ENCODE data around the gene SRRM3.
"Not testable (repeated sequence)": the region's sequence is repeated elsewhere in the genome, so short reads cannot be mapped to it uniquely, and the experiment has no call there.

The SRRM3 gene

GRCh38 chr7:76267107-76267893 is 65.6 kb downstream of the SRRM3 start:
- no peak for DNase-seq

GRCh38 chr7:76267894-76268183 is 66.1 kb downstream of the SRRM3 start:
- DNase-seq = no peak

DNA sequence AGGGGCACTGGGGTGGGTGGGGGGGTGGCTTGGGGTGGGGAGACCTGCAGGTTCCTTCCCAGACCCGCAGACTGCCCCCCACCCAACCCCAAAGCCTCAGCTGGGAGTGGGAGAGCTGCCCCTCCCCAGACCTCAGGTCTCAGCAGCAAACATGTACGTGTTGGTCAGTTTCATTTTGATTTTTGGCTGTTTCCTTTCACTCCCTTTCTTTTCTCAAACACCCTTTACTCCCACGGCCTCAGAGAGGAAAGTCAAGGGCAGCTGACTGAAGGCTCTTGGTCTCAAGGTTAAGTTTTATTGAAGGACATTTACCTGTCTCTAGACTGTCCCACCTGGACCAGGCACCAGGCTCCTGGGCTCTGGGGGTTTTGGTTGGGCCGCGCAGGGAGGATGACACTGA is 66.7 kb downstream of the SRRM3 start:
- DNase-seq = no peak

GRCh38 chr7:76269895-76270294 is 68.2 kb downstream of the SRRM3 start:
- DNase-seq = no peak

DNA sequence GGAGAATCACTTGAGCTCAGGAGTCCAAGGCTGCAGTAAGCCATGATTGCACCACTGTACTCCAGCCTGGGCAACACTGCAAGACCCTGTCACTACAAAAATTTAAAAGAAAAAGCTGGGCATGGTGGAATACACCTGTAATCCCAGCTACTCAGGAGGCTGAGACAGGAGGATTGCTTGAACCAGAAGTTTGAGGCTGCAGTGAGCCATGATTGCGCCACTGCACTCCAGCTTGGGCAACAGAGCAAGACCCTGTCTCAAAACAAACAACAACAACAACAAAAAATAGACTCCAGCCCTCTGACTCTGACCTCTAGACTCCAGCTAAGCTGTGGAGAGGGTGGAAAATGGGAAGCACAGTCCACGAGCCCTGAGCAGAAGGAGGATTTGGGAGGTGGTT is 69.7 kb downstream of the SRRM3 start:
- DNase-seq = not testable (repeated sequence)

DNA sequence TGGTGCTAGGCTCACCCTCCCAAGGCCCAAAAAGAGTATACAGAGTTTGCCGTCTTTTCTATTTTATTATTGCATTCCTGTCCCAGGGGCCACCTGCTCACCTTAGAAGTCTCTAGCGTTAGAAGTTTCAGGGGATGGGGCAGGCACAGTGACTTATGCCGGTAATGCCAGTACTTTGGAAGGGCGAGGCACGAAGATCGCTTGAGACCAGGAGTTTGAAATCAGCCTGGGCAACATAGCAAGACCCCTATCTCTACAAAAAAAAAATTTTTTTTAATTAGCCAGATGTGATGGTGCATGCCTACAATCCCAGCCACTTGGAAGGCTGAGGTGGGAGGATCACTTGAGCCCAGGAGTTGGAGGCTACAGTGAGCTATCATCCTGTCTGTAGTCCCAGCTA is 70.4 kb downstream of the SRRM3 start:
- DNase-seq = no peak

- no peak for DNase-seq
Measured at GRCh38 chr7:76272851-76273497, 71.3 kb downstream of the SRRM3 start.

GRCh38 chr7:76273503-76273902 is 71.8 kb downstream of the SRRM3 start:
- no peak for DNase-seq

DNA sequence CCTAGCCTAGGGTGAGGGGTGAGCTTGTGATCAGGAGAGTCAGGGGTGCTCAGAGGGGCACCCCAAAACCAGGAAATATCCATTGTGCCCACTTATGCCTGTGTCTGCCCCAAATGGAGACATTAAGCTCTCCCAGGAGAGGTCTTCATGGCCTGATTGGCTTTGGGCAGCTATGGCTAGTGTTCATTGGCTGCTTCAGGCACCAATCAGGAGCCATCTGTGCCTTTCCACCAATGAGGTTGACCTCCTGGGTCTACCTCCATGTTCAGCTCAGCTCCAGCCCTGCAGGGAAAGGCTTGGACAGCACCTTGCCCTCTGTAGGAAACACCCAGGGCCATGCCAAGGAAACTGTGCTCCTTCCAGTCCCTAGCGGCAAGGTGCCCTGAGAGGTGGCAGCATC is 76.8 kb downstream of the SRRM3 start:
- no peak for DNase-seq

DNA sequence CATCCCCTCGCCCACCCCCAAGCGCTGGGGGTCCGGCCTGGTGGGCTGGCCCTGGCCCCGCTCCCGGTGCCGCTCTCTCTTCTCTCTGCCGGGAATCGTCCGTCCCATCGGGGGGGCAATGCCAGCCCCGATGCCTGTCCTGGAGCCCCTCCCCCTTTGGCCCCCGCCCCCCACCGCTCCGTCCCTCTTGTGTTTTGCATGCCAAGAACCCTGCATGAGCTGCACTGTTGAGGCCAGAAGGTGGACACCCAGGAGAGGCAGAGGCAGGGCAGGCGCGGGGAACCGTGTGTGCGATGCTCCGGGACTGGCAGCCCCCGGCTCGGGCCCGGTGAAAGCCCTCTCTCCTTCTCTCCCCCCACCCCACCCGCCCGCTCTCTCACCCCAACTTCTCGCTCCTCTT is 78.7 kb downstream of the SRRM3 start:
- DNase-seq = no peak

GRCh38 chr7:76281006-76281705 is 79.5 kb downstream of the SRRM3 start:
- no peak for DNase-seq

- no peak for DNase-seq
Measured at GRCh38 chr7:76281706-76282343, 80.1 kb downstream of the SRRM3 start.

GRCh38 chr7:76282344-76283253 is 80.9 kb downstream of the SRRM3 start:
- DNase-seq = no peak

DNA sequence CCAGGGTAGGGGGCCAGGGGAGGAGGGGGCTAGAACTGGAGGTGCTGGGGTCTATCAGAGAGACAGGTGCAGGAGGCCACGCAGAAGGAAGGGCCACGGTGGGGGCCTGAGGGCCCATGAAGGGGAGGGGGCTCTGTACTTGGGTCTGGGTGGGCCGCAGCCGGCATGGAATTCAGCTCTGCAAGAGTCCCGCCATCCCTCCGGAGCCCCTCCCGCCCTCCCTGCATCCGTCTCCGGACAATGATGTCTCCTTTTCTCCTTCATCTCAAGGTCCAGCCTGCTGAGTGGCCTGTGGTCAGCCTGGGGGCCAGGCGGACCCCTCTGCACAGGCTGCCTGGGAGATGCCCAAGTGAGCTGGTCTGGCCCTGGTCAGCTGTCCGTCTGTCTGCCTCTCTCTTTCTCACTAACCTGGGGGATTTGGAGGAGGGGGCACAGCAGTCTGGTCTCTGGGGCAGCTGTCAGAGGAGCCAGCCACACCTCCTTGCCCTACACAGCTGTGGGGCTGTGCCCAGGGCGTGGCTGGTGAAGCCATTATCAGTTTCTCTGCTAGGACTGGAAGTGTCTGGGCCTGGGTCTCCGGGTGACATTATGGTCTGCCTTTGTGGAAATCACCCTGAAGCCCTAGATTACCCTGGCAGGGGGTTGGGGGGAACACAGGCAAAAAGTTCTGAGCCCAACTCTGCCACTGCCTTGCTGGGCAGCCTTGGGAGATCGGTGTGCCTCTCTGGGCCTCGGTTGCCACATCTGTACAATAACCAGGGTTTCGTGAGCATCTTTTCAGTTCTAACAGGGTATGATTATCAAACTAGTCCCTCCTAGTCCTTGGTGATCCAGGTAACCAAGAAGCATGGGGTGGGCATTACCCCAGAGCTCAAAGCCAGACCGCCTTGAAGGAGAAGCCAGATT is 81.8 kb downstream of the SRRM3 start:
- no peak for DNase-seq

GRCh38 chr7:76285604-76286374 is 84.1 kb downstream of the SRRM3 start:
- DNase-seq = no peak

DNA sequence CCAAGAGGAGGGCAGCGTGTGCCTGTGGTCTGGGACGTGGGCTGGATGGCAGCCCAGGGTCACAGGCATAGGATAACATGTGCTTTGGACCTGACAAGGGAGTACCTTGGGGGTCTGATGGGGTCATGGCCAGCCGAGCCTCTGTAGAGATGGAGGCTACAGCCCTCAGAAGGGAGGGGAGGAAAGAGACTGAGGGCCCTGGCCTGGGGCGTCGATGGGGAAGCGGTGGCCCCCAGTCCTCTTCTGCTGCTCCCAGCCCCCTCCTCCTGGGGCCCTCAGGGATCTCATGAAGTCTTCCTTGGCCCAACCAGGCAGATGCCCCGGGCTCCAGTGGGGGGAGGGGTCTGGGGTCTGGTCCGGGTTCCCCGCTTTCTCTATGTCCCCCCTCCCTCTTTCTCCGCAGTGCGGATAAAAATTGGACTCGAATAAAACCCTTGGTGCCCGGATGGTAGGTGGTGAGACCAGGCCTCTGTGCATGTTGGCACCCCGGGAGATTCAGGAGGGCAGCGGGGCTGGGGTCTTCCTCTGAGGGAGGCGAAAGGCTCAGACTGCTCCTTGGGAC is 85.2 kb downstream of the SRRM3 start:
- DNase-seq = no peak

GRCh38 chr7:76290847-76291350 is 89.2 kb downstream of the SRRM3 start:
- DNase-seq = not testable (repeated sequence)

- DNase-seq = peak; percentile 80
Measured at GRCh38 chr7:76291351-76292212, 89.9 kb downstream of the SRRM3 start.

DNA sequence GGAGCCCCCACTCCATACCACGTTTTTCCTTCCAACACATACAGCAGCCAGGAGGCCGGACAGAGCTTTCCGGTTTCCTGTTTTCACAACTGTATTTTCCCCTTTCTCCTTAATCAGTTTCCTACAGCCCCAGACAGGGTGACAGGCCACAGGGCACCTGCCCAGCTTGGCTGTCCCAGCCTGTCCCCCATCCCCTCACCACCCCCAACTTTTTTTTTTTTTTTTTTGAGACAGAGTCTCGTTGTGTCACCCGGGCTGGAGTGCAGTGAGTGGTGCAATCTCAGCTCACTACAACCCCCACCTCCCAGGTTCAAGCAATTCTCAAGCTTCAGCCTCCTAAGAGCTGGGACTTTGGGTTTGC is 90.5 kb downstream of the SRRM3 start:
- no peak for DNase-seq
